GM19240 (cell line): ENCODE results near the gene KRTAP12-4.
"Not testable (repeated sequence)": the region's sequence is repeated elsewhere in the genome, so short reads cannot be mapped to it uniquely, and the experiment has no call there.

Source experiments
- DNase-seq: peaks from one replicate; pipeline ENCODE4 v3.0.0; 2011; ENCODE audit warnings: low spot score; ENCODE audit not compliant: insufficient read length

The KRTAP12-4 gene

DNA sequence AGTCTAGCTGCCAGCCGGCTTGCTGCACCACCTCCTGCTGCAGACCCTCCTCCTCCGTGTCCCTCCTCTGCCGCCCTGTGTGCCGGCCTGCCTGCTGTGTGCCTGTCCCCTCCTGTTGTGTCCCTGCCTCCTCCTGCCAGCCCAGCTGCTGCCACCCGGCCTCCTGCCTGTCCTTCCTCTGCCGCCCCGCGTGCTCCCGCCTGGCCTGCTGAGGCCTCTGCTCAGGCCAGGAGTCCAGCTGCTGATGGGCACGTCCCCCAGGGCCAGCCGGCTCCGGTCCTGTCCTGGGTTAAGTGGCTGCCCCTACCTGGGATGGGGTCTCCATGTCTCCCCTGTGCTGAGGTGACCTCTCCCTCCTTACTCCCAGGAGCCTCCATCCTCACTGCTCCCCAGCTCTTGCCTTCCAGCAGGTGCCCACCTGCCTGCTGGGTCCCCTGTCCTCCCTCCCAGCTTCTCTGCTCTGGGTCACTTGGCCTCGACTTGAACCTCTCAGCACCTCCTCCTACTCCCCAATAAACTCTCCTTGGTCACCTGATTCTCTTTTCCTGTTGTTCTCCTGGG lies 41.7 kb downstream of the KRTAP12-4 start:
- no peak for DNase-seq

- DNase-seq = no peak
These were observed 42.4 kb downstream of the KRTAP12-4 start, which contains the start of gene KRTAP10-8 for GRCh38 chr21:44612029-44612486. KRTAP10-8 (plus strand) TSS chr21:44612079; CDS start chr21:44612101, 22 bp downstream.

GRCh38 chr21:44611551-44611950 lies 42.9 kb downstream of the KRTAP12-4 start:
- DNase-seq = no peak

GRCh38 chr21:44610157-44610843 lies 44.2 kb downstream of the KRTAP12-4 start:
- DNase-seq = not testable (repeated sequence)

- no peak for DNase-seq
These were observed 45.3 kb downstream of the KRTAP12-4 start for GRCh38 chr21:44609193-44609592.

DNA sequence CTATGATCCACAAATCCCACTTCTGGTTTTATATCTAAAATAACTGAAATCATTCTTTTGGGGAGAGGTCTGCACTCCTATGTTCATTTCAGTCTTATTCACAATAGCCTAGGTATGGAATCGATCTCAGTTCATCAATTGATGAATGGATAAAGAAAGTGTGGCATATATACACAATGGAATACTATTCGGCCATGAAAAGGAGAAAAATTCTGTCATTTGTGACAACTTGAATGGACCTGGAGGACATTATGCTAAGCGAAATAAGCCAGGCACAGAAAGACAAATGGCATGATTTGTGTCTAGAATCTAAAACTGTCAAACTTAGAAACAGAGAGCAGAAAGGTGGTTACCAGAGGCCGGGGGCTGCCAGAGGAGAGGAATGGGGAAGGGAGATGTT lies 48.0 kb downstream of the KRTAP12-4 start:
- no peak for DNase-seq
